ENCODE measurements around the gene SOX15. TPM values are rescaled to one million over a fixed set of nuclear protein-coding genes. Genes with fewer than 3 reads are reported as not detected.

The SOX15 gene
- total RNA-seq, 4 donors from 2014 or later: 2.3 to 4.3 TPM; not detected in 2

DNA sequence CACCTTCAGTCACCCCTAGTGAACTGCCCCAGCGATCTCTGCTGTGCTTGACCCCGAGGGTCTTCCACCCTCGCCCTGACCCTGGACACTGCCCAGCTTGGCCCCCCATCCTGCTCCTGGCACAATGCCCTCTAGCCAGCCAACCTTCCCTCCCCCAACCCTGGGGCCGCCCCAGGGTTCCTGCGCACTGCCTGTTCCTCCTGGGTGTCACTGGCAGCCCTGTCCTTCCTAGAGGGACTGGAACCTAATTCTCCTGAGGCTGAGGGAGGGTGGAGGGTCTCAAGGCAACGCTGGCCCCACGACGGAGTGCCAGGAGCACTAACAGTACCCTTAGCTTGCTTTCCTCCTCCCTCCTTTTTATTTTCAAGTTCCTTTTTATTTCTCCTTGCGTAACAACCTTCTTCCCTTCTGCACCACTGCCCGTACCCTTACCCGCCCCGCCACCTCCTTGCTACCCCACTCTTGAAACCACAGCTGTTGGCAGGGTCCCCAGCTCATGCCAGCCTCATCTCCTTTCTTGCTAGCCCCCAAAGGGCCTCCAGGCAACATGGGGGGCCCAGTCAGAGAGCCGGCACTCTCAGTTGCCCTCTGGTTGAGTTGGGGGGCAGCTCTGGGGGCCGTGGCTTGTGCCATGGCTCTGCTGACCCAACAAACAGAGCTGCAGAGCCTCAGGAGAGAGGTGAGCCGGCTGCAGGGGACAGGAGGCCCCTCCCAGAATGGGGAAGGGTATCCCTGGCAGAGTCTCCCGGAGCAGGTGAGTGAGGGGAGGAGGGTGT is 31.2 kb downstream of the SOX15 start, which contains the start of gene TNFSF13:
Gene TNFSF13, plus strand, starts transcription at position 207 of the 776 bp plus-strand sequence. Its CDS starts 290 bp downstream, at position 497.
- Histone ChIP-seq H3K9me3 (no peaks in the 10 kb centered on the region), H3K27ac (peak within 1 kb of the TSS; percentile 93 to 98 (median 98)), H3K4me3 (peak within 1 kb of the TSS; percentile 15 to 98 (median 35)), H3K36me3 (peaks cover 0 to 4% (median 0%) of the 10 kb centered on the region in 4 donors), H3K27me3 (no peaks in the 10 kb centered on the region), H3K4me1 (peaks cover 43 to 62% (median 60%) of the 10 kb centered on the region in 4 donors)
- intact Hi-C loops (cut with DNase I; ENCODE audit: low total_unique reads) (loop anchor here (5.0 to 10.0 kb wide), 2 partner anchors 41 to 204 kb away; partner anchors contain the start of genes KCTD11 and TMEM95), in situ Hi-C loops (cut with MboI; ENCODE audit: low pct_ligation_motif_present in 1 of 4, low pct_unique_long_range_greater_than_20kb in 1 of 4, low sequenced_read_pairs in 3 of 4) (no loop called here)
- 3 to 29% methylated on average over 5 to 16 of the region's 16 CpGs for WGBS, 2 donors (ENCODE audit: low coverage in 1 of 2)
- TF ChIP-seq, protein P1, sequence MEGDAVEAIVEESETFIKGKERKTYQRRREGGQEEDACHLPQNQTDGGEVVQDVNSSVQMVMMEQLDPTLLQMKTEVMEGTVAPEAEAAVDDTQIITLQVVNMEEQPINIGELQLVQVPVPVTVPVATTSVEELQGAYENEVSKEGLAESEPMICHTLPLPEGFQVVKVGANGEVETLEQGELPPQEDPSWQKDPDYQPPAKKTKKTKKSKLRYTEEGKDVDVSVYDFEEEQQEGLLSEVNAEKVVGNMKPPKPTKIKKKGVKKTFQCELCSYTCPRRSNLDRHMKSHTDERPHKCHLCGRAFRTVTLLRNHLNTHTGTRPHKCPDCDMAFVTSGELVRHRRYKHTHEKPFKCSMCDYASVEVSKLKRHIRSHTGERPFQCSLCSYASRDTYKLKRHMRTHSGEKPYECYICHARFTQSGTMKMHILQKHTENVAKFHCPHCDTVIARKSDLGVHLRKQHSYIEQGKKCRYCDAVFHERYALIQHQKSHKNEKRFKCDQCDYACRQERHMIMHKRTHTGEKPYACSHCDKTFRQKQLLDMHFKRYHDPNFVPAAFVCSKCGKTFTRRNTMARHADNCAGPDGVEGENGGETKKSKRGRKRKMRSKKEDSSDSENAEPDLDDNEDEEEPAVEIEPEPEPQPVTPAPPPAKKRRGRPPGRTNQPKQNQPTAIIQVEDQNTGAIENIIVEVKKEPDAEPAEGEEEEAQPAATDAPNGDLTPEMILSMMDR (IDR thresholded peaks at IDR 0.05): no peak
- TF ChIP-seq POLR2AphosphoS5 (IDR thresholded peaks at IDR 0.05) (peak in 1 of 3 donors; percentile 31), EP300 (IDR thresholded peaks at IDR 0.05; ENCODE audit: low read depth) (no peak)
- peak; percentile 75 for DNase-seq

GRCh38 chr17:7557775-7558543 is 31.9 kb downstream of the SOX15 start:
- DNase-seq: peak; percentile 94
- Histone ChIP-seq H3K4me3 (peak overlapping the region; percentile 15 to 98 (median 35)), H3K36me3 (no peaks in the 10 kb centered on the region), H3K27me3 (no peaks in the 10 kb centered on the region), H3K27ac (peak overlapping the region; percentile 93 to 98 (median 98)), H3K4me1 (peaks cover 37 to 59% (median 54%) of the 10 kb centered on the region in 4 donors), H3K9me3 (no peaks in the 10 kb centered on the region)
- TF ChIP-seq POLR2A (IDR thresholded peaks at IDR 0.05): peak; percentile 94
- peak; percentile 72 to 90 (median 90) for TF ChIP-seq POLR2AphosphoS5 (IDR thresholded peaks at IDR 0.05)
- peak; percentile 14 for TF ChIP-seq EP300 (IDR thresholded peaks at IDR 0.05; ENCODE audit: low read depth)
- TF ChIP-seq, protein P1 (IDR thresholded peaks at IDR 0.05): no peak
- intact Hi-C loops (cut with DNase I; ENCODE audit: low total_unique reads): loop anchor here (5.0 to 10.0 kb wide), 2 partner anchors 41 to 203 kb away; partner anchors contain the start of genes KCTD11 and TMEM95
- in situ Hi-C loops (cut with MboI; ENCODE audit: low pct_ligation_motif_present in 1 of 4, low pct_unique_long_range_greater_than_20kb in 1 of 4, low sequenced_read_pairs in 3 of 4): no loop called here
- WGBS, 2 donors (ENCODE audit: low coverage in 1 of 2): 13 to 16% methylated on average over 9 to 21 of the region's 21 CpGs

DNA sequence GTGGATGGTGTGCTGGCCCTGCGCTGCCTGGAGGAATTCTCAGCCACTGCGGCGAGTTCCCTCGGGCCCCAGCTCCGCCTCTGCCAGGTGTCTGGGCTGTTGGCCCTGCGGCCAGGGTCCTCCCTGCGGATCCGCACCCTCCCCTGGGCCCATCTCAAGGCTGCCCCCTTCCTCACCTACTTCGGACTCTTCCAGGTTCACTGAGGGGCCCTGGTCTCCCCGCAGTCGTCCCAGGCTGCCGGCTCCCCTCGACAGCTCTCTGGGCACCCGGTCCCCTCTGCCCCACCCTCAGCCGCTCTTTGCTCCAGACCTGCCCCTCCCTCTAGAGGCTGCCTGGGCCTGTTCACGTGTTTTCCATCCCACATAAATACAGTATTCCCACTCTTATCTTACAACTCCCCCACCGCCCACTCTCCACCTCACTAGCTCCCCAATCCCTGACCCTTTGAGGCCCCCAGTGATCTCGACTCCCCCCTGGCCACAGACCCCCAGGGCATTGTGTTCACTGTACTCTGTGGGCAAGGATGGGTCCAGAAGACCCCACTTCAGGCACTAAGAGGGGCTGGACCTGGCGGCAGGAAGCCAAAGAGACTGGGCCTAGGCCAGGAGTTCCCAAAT is 32.6 kb downstream of the SOX15 start:
- Histone ChIP-seq H3K4me1 (peaks cover 33 to 55% (median 47%) of the 10 kb centered on the region in 4 donors), H3K9me3 (no peaks in the 10 kb centered on the region), H3K4me3 (peak overlapping the region in 3 of 4 donors; percentile 11 to 98 (median 36)), H3K27me3 (no peaks in the 10 kb centered on the region), H3K27ac (peak overlapping the region; percentile 93 to 98 (median 98)), H3K36me3 (no peaks in the 10 kb centered on the region)
- intact Hi-C loops (cut with DNase I; ENCODE audit: low total_unique reads): loop anchor here (5.0 to 10.0 kb wide), 2 partner anchors 40 to 202 kb away; partner anchors contain the start of genes KCTD11 and TMEM95
- in situ Hi-C loops (cut with MboI; ENCODE audit: low pct_ligation_motif_present in 1 of 4, low pct_unique_long_range_greater_than_20kb in 1 of 4, low sequenced_read_pairs in 3 of 4): no loop called here
- WGBS, 2 donors (ENCODE audit: low coverage in 1 of 2): 47% methylated on average over 18 of the region's 19 CpGs; no CpG with 5 or more reads in 1 of the 2 donors
- TF ChIP-seq POLR2AphosphoS5 (IDR thresholded peaks at IDR 0.05) (peak in 1 of 3 donors; percentile 76), EP300 (IDR thresholded peaks at IDR 0.05; ENCODE audit: low read depth) (no peak), POLR2A (IDR thresholded peaks at IDR 0.05) (peak; percentile 42)
- TF ChIP-seq, protein P1 (IDR thresholded peaks at IDR 0.05): no peak
- peak; percentile 78 for DNase-seq
